CD4-positive, CD25-positive, alpha-beta regulatory T cell (primary cell): ENCODE data around the gene ITPRIPL2. TPM values are rescaled to one million over a fixed set of nuclear protein-coding genes. Genes with fewer than 3 reads are reported as not detected.
A peak's percentile ranks its signal among the peaks of the same experiment; 100 is the strongest.

Experiments used
- ATAC-seq, 2 donors: fragments of 150-1000 bp; cut with Tn5 transposase; one replicate each; pipeline ENCODE4 v1.10.0; 2021; ENCODE audit warnings: low read depth in 2 of 2, moderate number of reproducible peaks in 2 of 2, moderate library complexity in 1 of 2
- DNase-seq, 3 donors: peaks; one replicate each; pipeline versions ENCODE4 v3.0.0 to v3.0.0-alpha.2; 2012 to 2022; ENCODE audit warnings: mixed read lengths in 1 of 3
- H3K27ac ChIP-seq: one replicate; pipeline ENCODE4 v1.7.0; 2013; ENCODE audit warnings: mild to moderate bottlenecking, low read length; ENCODE audit not compliant: insufficient read depth, poor library complexity, severe bottlenecking
- H3K27me3 ChIP-seq: one replicate; pipeline ENCODE4 v1.7.0; 2013; ENCODE audit warnings: low read length; ENCODE audit not compliant: control insufficient read depth, insufficient read depth
- H3K36me3 ChIP-seq: one replicate; pipeline ENCODE4 v1.7.0; 2013; ENCODE audit warnings: mild to moderate bottlenecking, low read length, moderate library complexity; ENCODE audit not compliant: control insufficient read depth, insufficient read depth
- H3K4me1 ChIP-seq: 2 replicates; pipeline ENCODE4 v1.7.0; 2013; ENCODE audit warnings: mild to moderate bottlenecking, low read length; ENCODE audit not compliant: insufficient read depth, control insufficient read depth, poor library complexity, severe bottlenecking
- H3K4me3 ChIP-seq: one replicate; pipeline ENCODE4 v1.7.0; 2013; ENCODE audit warnings: low read depth, mild to moderate bottlenecking, low read length, moderate library complexity
- H3K9me3 ChIP-seq, 2 experiments: 1 replicate in 1 of 2; 2 replicates in 1 of 2; pipeline ENCODE4 v1.7.0; 2013; ENCODE audit warnings: low read length in 2 of 2, mild to moderate bottlenecking in 1 of 2, moderate library complexity in 1 of 2; ENCODE audit not compliant: control insufficient read depth in 2 of 2
- H3K27ac Mint-ChIP-seq, 3 donors: one replicate each; pipeline ENCODE4 v1.8.0; 2020 to 2022; ENCODE audit warnings: mild to moderate bottlenecking in 3 of 3, mixed read lengths in 3 of 3, moderate library complexity in 2 of 3
- H3K27me3 Mint-ChIP-seq: one replicate; pipeline ENCODE4 v1.8.0; 2022; ENCODE audit warnings: mild to moderate bottlenecking, mixed read lengths
- H3K36me3 Mint-ChIP-seq: one replicate; pipeline ENCODE4 v1.8.0; 2020; ENCODE audit warnings: mixed read lengths
- H3K4me1 Mint-ChIP-seq, 4 donors: one replicate each; pipeline ENCODE4 v1.8.0; 2020 to 2022; ENCODE audit warnings: mixed read lengths in 4 of 4, mild to moderate bottlenecking in 1 of 4
- H3K4me3 Mint-ChIP-seq, 4 donors: one replicate each; pipeline ENCODE4 v1.8.0; 2020 to 2022; ENCODE audit warnings: mild to moderate bottlenecking in 4 of 4, mixed read lengths in 4 of 4, moderate library complexity in 3 of 4
- H3K9me3 Mint-ChIP-seq, 7 donors: one replicate each; pipeline ENCODE4 v1.8.0; 2020 to 2022; ENCODE audit warnings: mixed read lengths in 7 of 7, mild to moderate bottlenecking in 3 of 7, moderate library complexity in 2 of 7
- polyA plus RNA-seq, 4 donors: library from polyadenylated mRNA; unstranded; fragments of 300-500 nt; fragmentation: Illumina TruSeq; gene quantifications; one replicate each; pipeline ENCODE4 v1.2.3, GENCODE V29; 2021
- total RNA-seq: library from RNA; stranded (reverse); gene quantifications from one replicate; pipeline ENCODE4 v1.2.3, GENCODE V29; 2022

ITPRIPL2 gene
- total and polyA plus RNA-seq, 5 donors from 2014 or later, result 0.15 to 1.1 (median 0.19) TPM; not detected in 1

DNA sequence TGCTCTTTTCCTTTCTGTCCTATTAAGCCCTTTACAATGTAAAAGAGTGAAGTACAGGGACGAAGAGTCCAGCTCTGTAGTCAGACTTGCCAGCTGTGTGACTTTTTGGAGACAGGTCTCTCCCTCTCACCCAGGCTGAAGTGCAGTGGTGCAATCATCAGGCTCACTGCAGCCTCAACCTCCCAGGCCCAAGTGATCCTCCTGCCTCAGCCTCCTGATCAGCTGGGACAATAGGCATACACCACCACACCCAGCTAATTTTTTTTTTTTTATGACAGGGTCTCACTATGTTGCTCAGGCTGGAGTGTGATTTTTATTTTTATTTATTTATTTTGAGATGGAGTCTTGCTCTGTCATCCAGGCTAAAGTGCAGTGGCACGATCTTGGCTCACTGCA is 7.1 kb upstream of the ITPRIPL2 start:
- no peaks in the 10 kb centered on the region for H3K36me3 ChIP-seq
- H3K27ac Mint-ChIP-seq, result no peak overlapping the region
- no peaks in the 10 kb centered on the region for H3K27me3 ChIP-seq
- no peak overlapping the region for H3K27ac ChIP-seq
- ATAC-seq, result no peak
- H3K4me3 Mint-ChIP-seq, result no peak overlapping the region
- no peak overlapping the region for H3K4me3 ChIP-seq
- peaks cover 33% of the 10 kb centered on the region for H3K27me3 Mint-ChIP-seq
- DNase-seq, result no peak
- no peaks in the 10 kb centered on the region for H3K4me1 Mint-ChIP-seq
- H3K9me3 ChIP-seq, result no peaks in the 10 kb centered on the region
- H3K36me3 Mint-ChIP-seq, result no peaks in the 10 kb centered on the region
- H3K9me3 Mint-ChIP-seq, result no peaks in the 10 kb centered on the region
- no peaks in the 10 kb centered on the region for H3K4me1 ChIP-seq

DNA sequence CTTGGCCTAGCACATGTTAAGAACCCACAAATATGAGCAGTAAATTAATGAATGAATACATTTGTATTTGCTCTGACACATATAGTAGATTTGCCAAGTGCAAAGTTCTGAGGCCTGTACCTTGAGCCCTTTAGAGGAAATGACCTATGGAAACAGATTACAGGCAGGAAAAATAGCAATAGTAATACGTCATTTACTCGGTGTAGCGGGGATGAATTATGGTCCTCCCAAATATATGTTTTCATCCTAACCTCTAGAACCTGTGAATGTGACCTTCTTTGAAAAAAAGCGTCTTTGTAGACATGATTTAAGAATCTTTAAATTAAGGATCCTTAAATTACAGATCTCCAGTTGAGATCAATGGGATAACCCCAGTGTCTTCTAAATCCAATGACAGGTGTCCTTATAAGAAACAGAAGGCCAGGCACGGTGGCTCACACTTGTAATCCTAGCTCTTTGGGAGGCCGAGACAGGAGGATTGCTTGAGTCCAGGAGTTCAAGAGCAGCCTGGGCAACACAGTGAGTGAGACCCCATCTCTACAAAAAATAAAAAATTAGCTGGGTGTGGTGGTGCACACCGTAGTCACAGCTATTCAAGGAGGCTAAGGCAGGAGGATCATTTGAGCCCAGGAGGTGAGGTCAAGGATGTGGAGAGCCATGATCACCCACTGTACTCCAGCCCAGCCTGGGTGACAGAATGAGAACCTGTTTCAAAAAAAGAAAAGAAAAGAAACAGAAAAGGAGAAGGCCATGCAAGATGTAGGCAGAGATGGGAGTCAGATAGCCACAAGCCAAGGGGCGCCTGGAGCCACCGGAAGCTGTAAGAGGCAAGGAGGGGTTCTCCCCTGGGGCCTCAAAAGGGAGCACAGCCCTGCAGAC is 5.1 kb upstream of the ITPRIPL2 start:
- Histone ChIP-seq H3K4me3 (no peak overlapping the region), H3K4me1 (no peaks in the 10 kb centered on the region), H3K9me3 (no peaks in the 10 kb centered on the region), H3K27me3 (peaks cover 2% of the 10 kb centered on the region), H3K27ac (no peak overlapping the region), H3K36me3 (no peaks in the 10 kb centered on the region)
- H3K36me3 Mint-ChIP-seq, result no peaks in the 10 kb centered on the region
- peaks cover 28% of the 10 kb centered on the region for H3K27me3 Mint-ChIP-seq
- DNase-seq (no peak), ATAC-seq (no peak)
- no peaks in the 10 kb centered on the region for H3K9me3 Mint-ChIP-seq
- H3K27ac Mint-ChIP-seq, result peak overlapping the region in 1 of 3 donors; percentile 56
- H3K4me3 Mint-ChIP-seq, result no peak overlapping the region
- no peaks in the 10 kb centered on the region for H3K4me1 Mint-ChIP-seq

DNA sequence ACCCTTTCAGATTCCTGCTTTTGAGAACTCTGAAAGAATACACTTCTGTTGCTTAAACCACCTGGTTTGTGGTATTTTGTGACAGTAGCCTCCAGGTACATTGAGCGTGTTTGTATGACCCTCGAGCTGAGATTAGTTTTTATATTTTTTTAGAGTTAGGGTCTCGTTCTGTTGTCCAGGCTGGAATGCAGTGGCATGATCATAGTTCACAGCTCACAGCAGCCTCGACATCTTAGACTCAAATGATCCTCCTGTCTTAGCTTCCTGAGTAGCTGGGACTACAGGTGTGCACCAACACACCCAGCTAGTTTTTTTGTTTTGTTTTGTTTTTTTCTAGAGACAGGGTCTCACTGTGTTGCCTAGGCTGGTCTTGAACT is 4.5 kb upstream of the ITPRIPL2 start:
- Mint-ChIP-seq H3K4me1 (no peaks in the 10 kb centered on the region), H3K27me3 (peaks cover 28% of the 10 kb centered on the region), H3K9me3 (no peaks in the 10 kb centered on the region), H3K27ac (no peak overlapping the region), H3K4me3 (no peak overlapping the region), H3K36me3 (no peaks in the 10 kb centered on the region)
- peaks cover 2% of the 10 kb centered on the region for H3K27me3 ChIP-seq
- no peaks in the 10 kb centered on the region for H3K36me3 ChIP-seq
- no peak for DNase-seq
- H3K9me3 ChIP-seq, result no peaks in the 10 kb centered on the region
- no peak overlapping the region for H3K4me3 ChIP-seq
- no peak for ATAC-seq
- H3K4me1 ChIP-seq, result no peaks in the 10 kb centered on the region
- no peak overlapping the region for H3K27ac ChIP-seq

DNA sequence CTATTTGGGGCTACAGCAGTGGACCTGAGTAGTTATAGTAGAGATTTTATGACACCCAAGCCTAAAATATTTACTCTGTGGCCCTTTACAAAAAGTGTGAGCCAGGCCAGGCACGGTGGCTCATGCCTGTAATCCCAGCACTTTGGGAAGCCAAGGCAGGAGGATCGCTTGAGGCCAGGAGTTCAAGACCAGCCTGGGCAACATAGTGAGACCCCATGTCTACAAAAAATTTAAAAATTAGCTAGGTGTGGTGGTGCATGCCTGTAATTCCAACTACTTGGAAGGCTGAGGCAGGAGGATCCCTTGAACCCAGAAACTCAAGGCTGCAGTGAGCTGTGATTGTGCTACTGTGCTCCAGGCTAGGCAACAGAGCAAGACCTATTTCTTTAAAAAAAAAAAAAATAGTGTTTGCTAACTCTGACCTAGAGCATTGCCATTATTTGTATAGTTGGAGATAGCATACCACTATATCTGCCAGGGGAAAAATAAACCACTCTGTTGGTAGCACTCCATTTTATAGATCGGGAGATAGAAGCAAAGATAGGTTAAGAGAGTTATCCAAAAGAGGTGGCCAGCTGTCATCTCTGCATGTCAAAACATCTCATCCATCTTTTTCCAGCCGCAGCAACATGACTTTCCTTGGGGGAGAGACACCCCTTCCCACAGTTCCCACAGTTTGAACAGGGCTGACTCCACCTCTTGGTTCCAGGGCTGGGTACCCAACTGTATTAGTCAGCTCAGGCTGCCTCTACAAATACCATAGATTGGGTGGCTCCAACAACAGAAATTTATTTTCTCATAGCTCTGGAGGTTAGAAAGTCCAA is 3.0 kb upstream of the ITPRIPL2 start:
- DNase-seq, result no peak
- Mint-ChIP-seq H3K36me3 (no peaks in the 10 kb centered on the region), H3K4me3 (no peak overlapping the region), H3K9me3 (no peaks in the 10 kb centered on the region), H3K27ac (no peak overlapping the region), H3K27me3 (peaks cover 26% of the 10 kb centered on the region), H3K4me1 (no peaks in the 10 kb centered on the region)
- no peak for ATAC-seq
- Histone ChIP-seq H3K9me3 (no peaks in the 10 kb centered on the region), H3K4me1 (no peaks in the 10 kb centered on the region), H3K27ac (no peak overlapping the region), H3K36me3 (no peaks in the 10 kb centered on the region), H3K27me3 (peaks cover 2% of the 10 kb centered on the region), H3K4me3 (no peak overlapping the region)

DNA sequence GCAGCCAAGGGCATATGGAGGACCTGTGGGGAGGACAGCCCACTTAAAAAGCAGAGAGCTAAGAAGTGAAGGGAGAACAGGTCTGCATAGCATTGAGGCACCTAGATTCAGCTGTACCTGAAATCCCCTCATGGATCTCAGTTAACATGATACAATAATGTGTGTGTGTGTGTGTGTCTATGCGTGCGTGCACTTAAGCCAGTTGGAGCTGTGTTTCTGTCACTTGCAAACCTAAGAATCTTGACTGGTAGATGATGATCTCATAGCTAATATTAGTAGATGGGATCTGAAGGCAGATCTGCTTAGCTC is 1.7 kb upstream of the ITPRIPL2 start:
- no peak for ATAC-seq

DNA sequence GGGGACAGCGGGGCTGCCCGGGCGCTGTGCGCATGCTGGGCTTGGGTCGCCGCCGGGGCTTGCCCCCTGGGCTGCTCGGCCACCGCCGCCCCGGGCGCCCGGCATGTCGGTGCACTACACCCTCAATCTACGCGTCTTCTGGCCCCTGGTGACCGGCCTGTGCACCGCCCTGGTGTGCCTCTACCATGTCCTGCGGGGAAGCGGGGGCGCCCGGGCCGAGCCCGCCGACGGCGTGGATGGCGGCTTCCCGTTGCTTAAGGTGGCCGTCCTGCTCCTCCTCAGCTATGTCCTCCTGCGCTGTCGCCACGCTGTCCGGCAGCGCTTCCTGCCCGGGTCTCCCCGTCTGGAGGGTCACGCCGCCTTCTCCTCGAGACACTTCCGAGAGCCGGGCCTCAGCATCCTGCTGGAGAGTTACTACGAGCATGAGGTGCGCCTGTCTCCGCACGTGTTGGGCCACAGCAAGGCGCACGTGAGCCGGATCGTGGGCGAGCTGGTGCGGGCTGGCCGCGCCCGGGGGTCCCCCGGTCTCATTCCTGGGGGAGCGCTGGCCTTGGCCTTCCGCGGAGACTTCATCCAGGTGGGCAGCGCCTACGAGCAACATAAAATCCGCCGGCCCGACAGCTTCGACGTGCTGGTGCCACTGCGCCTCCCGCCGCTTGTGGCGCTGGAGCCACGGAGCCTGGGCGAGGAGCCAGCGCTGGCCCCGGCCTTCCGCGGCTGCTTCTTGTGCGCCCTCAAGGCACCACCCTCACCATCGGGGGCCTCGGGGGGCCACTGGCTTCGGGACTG is 789 bp downstream of the ITPRIPL2 start:
- peaks cover 0 to 13% (median 6%) of the 10 kb centered on the region in 4 donors for H3K4me1 Mint-ChIP-seq
- DNase-seq (no peak), ATAC-seq (no peak)
- peaks cover 7% of the 10 kb centered on the region for H3K27me3 ChIP-seq
- no peaks in the 10 kb centered on the region for H3K36me3 ChIP-seq
- no peaks in the 10 kb centered on the region for H3K9me3 ChIP-seq
- H3K36me3 Mint-ChIP-seq, result no peaks in the 10 kb centered on the region
- no peak overlapping the region for H3K27ac Mint-ChIP-seq
- no peak overlapping the region for H3K4me3 ChIP-seq
- H3K27me3 Mint-ChIP-seq, result peaks cover 36% of the 10 kb centered on the region
- peaks cover 0 to 2% (median 0%) of the 10 kb centered on the region in 7 donors for H3K9me3 Mint-ChIP-seq
- no peak overlapping the region for H3K27ac ChIP-seq
- H3K4me3 Mint-ChIP-seq, result no peak overlapping the region
- no peaks in the 10 kb centered on the region for H3K4me1 ChIP-seq

More for the DNA sequence above, 1.7 kb upstream of the ITPRIPL2 start:
- H3K27ac Mint-ChIP-seq, result no peak overlapping the region
- no peaks in the 10 kb centered on the region for H3K9me3 ChIP-seq
- no peak overlapping the region for H3K4me3 ChIP-seq
- no peaks in the 10 kb centered on the region for H3K9me3 Mint-ChIP-seq
- no peak overlapping the region for H3K4me3 Mint-ChIP-seq
- no peak for DNase-seq
- H3K27me3 Mint-ChIP-seq, result peaks cover 33% of the 10 kb centered on the region
- no peaks in the 10 kb centered on the region for H3K36me3 Mint-ChIP-seq
- no peaks in the 10 kb centered on the region for H3K4me1 ChIP-seq
- peaks cover 2% of the 10 kb centered on the region for H3K27me3 ChIP-seq
- peaks cover 0 to under 1% (median under 1%) of the 10 kb centered on the region in 4 donors for H3K4me1 Mint-ChIP-seq
- no peaks in the 10 kb centered on the region for H3K36me3 ChIP-seq
- H3K27ac ChIP-seq, result no peak overlapping the region

DNA sequence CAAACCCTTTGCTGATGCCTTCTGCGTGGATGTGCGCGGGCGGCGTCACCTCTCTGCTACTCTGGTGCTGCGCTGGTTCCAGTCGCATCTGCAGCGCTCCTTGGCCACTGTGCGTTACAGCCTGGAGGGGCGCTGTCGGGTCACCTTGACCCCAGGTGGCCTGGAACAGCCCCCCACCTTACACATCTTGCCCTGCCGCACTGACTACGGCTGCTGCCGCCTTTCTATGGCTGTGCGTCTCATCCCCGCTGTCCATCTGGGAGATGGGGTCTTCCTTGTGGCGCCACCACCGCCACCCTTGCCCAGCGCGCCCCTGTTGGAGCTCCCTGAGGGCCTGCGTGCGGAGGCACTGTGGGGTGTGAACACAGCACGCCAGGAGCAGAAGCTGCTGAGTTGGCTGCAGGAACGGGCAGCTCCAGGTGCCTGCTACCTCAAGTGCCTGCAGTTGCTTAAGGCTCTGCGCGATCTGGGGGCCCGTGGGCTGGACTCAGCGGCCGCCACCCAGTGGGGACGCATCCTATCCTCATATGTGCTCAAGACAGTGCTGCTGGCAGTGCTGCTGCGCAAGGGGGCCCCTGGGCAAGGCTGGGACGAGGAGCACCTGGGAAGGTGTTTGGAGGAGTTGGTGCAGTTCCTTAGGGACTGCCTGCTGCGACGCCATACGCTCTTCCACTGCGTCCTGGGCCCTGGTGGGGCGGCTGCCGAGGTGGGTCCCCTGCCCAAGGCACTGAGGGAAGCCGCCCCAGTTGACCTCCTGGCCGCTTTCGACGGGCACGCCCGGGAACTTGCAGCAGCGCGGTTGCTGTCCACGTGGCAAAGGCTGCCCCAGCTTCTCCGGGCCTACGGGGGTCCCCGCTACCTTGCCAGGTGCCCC is 1.6 kb downstream of the ITPRIPL2 start:
- ATAC-seq (no peak), DNase-seq (no peak)
- Histone ChIP-seq H3K4me3 (no peak overlapping the region), H3K36me3 (no peaks in the 10 kb centered on the region), H3K9me3 (no peaks in the 10 kb centered on the region), H3K27me3 (peaks cover 7% of the 10 kb centered on the region), H3K27ac (no peak overlapping the region), H3K4me1 (no peaks in the 10 kb centered on the region)
- H3K27me3 Mint-ChIP-seq, result peaks cover 36% of the 10 kb centered on the region
- H3K9me3 Mint-ChIP-seq, result peaks cover 0 to 2% (median 0%) of the 10 kb centered on the region in 7 donors
- H3K4me1 Mint-ChIP-seq, result peaks cover 0 to 13% (median 6%) of the 10 kb centered on the region in 4 donors
- H3K4me3 Mint-ChIP-seq, result no peak overlapping the region
- no peak overlapping the region for H3K27ac Mint-ChIP-seq
- H3K36me3 Mint-ChIP-seq, result no peaks in the 10 kb centered on the region
